ENCODE results near the gene MGAT4A. TPM values are rescaled to one million over a fixed set of nuclear protein-coding genes. Genes with fewer than 3 reads are reported as not detected.
A peak's percentile ranks its signal among the peaks of the same experiment; 100 is the strongest.

MGAT4A gene
- 10 to 100 TPM; 31.8 to 33.7 (median 33.0) TPM for polyA plus RNA-seq (ENCODE audit: insufficient read length in 3 of 3)

DNA sequence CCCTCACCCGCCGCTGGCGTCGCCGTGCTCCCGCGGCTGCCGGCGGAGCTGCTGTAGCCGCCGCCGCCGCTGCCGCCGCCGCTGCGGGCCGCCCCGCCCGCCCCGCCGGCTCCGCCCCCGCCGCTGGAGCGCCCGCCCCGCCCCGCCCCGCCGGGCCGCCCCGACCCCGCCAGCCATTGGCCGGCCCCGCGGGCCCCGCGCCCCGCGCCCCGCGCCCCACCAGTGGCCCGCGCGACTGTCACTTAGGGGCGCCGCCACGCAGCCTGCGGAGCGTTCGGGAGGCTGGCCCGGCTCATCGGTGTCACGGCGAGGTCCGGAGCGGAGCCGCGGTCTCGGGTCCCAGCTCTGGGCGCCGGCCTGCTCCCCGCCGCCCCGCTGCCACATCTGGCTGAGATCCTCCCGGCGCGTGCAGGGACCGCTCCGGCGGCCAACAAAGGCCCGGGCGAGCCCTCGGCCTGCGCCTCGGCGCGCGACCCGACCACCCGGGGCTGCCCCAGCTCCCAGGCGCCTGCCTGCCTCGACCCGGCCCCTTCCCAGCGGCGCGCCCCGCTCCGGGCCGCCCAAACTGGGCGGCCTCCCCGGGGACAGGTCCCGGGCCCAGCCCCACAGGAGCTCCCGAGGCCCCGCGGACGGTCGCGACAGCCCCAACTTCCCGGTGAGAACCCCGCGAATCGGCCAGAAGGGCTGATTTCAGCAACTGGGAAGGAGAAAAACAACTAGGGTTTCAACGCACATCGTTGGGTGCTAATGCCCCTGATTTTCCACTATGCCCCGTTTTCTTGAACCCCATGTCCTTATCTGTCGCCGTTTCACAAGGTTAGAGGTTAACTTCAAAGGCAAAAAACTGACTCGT, at the start of gene MGAT4A:
Gene MGAT4A (minus strand): TSS at position 92 of the 853 bp plus-strand sequence. CDS start 4,800 bp downstream, outside the sequence.
- DNase-seq (ENCODE audit: low read depth in 3 of 3, low spot score in 2 of 3) = no peak

DNA sequence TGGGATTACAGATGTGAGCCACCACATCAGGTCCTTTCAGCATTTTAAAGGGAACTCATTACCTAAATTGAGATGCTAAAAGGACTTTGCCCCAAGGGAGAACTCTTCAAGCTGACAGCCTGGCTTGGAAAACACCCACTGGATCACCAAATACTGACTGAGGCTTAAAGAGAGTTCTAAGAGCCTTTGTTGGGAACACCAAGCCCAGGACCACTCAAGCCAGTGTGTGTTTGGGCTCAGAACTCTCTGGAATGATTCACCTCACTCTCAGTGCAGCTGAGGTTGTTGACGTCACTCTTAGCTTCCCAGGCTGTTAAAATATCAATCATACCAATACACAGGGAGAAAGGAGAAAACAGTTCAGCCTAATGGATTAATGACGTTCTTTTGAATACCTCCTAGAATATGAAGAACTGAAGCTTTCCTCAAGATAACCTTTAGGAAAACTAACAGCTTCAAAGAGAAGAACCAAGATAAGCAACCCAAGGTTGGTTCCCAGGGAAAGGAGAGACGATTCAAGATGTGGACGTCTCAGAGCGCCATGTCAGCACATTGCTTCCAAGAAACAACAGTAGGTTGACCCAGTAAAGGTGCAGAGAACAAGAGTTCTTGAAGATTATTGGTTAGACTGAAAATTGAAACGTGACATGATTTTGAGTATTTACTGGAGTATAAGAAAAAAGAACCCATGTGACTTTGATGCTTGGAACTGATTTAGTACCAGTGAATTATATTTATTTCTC, 48.0 kb upstream of the MGAT4A start:
- DNase-seq (ENCODE audit: low read depth in 3 of 3, low spot score in 2 of 3) = no peak

GRCh38 chr2:98778151-98778550, 47.2 kb upstream of the MGAT4A start:
- DNase-seq (ENCODE audit: low read depth in 3 of 3, low spot score in 2 of 3) = no peak

GRCh38 chr2:98777710-98778109, 46.8 kb upstream of the MGAT4A start:
- no peak for DNase-seq (ENCODE audit: low read depth in 3 of 3, low spot score in 2 of 3)

DNA sequence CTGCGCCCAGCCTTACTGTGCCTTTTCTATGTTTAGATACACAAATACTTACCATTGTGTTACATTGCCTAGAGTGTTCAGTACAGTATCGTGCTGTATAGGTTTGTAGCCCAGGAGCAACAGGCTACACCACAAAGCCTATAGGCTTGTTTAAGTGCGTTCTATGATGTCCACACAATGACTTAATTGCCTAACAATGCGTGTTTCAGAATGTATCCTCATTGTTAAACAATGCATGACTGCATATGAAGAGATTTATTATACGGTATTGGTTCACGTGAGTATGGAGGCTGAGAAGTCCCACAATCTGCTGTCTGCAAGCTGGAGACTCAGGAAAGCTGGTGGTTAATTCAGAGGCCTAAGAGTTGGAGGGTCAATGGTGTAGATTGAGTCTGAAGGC, 46.1 kb upstream of the MGAT4A start:
- no peak for DNase-seq (ENCODE audit: low read depth in 3 of 3, low spot score in 2 of 3)

GRCh38 chr2:98776136-98776535, 45.2 kb upstream of the MGAT4A start:
- no peak for DNase-seq (ENCODE audit: low read depth in 3 of 3, low spot score in 2 of 3)

DNA sequence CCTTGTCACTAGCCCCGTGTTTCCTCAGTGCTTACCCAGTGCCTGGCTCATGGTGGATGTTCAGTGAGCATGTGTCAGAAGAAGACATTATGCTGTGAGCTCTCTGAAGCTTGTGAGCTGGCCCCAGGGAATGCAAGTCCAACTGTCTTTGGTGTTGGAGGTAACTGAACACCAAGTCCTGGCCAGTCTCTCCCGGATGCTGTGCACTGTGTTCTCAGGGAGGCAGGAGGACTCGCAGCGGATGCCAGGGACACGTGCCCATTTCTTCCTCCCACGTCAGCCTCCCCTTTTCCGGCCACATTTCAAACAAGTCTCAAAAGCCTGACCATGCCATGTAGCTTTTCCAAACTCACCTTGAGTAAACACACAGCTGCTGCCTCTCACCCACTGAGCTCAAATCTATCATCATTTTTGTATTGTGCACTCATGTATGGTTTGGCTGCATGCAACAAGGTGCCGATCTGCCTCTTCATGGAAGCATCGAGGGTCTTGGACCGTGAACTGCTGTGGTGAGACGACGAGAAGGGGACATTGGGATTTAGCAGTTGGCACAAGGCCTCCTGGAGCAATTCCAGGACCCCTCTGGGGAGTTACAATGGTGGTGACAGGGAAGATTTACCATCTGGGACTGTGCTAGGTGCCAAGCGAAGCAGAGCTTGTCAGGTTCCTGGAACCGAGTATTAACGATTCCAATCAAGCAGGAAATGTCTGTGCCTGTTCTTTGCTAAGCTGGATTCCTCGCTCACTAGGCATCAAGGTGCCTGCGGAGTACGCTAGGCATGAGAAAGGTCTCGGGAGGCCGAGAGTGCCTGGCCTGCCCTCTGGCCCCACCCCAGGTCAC, 44.4 kb upstream of the MGAT4A start:
- peak in 1 of 3 donors; percentile 16 for DNase-seq (ENCODE audit: low read depth in 3 of 3, low spot score in 2 of 3)

- DNase-seq (ENCODE audit: low read depth in 3 of 3, low spot score in 2 of 3) = no peak
These were observed 43.0 kb upstream of the MGAT4A start for GRCh38 chr2:98773907-98774306.

DNA sequence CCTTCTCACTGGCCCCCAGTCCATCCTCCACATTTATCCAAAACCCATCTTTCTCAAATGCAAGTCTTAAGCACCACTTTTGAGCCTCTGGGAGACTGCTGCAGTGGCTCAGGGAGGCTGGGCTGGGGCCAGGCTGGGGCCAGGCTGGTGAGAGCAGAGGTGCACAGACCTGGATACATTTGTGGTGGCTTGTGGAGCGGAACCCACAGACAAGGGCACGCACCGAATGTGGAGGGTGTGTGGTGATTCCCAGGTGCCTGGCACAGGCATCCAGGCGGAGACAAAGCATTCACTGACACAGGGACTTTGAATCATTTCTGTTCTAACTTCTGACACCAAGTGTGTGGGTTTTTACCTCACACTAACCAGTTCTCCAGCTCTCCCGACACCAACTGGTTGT, 42.2 kb upstream of the MGAT4A start:
- DNase-seq (ENCODE audit: low read depth in 3 of 3, low spot score in 2 of 3) = no peak

DNA sequence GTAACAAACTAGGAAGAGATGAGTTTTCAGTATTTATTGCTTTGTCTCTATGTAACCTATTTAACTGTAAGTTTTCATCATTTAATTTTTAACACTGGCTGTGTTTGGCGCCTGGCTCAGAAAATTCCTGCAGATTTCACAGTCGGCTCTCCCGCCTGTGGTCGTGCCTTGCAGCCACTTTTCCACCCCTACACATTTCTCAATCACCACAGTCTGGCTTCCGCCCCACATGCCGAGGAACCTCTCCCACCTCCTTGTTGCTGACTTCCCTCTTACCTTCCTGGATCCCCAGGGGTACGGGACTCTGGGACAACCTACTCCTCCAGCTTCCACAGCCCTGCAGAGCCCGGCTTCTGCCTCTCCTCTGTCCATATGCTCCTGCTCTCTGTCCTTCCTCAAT, 41.6 kb upstream of the MGAT4A start:
- DNase-seq (ENCODE audit: low read depth in 3 of 3, low spot score in 2 of 3) = no peak

DNA sequence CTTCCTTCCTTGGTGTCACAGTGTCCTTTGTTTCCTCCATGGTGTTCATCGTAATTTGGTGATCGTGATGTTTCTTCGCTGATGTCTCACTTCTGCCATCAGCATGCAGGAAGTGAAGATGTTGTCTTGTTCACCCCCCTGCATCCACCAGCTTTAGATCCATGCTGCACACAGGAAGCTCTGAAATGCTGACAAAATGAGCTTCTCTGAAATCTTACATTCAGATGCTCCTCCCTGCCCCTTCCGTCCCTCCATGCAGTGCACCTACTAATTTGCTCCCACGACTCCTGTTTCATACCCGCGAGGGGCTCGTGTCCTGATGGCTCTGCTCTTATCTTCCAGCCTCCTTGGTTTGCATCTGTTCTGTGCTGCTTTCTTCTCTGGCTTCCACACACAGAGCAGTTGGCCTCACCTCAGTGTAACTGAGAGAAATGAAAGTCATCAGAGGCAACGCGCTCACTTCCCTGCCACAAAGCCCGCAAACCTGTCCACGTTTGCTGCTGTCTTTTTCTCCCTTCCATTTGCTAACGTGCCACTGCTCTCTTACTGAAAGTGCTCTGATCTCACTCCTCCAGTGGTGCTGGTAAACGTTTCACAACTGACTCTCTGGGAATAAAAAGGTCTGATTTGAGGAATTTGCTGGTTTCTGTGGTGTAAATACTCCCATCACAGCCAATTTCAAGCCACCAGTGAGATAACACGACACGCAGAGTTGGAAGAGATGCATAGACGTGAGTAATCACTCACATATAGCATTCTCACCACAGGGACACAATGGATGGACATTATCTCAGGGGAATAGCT, 41.0 kb upstream of the MGAT4A start:
- DNase-seq (ENCODE audit: low read depth in 3 of 3, low spot score in 2 of 3) = no peak

- DNase-seq (ENCODE audit: low read depth in 3 of 3, low spot score in 2 of 3) = no peak
These were observed 40.3 kb upstream of the MGAT4A start for GRCh38 chr2:98771264-98771663.

GRCh38 chr2:98769784-98770183, 38.9 kb upstream of the MGAT4A start:
- DNase-seq (ENCODE audit: low read depth in 3 of 3, low spot score in 2 of 3) = no peak

- DNase-seq (ENCODE audit: low read depth in 3 of 3, low spot score in 2 of 3) = no peak
These were observed 38.2 kb upstream of the MGAT4A start for GRCh38 chr2:98769114-98769476.

- no peak for DNase-seq (ENCODE audit: low read depth in 3 of 3, low spot score in 2 of 3)
These were observed 37.6 kb upstream of the MGAT4A start for GRCh38 chr2:98768384-98769113.

DNA sequence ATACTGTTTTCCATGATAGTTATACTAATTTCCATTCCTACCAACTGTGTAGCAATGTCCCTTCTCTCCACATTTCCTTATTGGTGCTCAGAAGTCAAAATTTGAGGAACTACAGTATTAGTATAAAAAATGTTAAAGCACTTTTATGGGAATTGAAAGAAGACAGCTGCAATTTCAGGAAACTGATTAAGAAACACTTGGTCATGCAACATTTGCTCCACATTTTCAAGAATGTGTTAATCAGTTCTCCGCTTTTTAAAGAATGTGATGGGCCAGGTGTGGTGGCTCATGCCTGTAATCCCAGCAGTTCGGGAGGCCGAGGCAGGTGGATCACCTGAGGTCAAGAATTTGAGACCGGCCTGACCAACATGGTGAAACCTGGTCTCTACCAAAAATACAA, 33.6 kb upstream of the MGAT4A start:
- DNase-seq (ENCODE audit: low read depth in 3 of 3, low spot score in 2 of 3) = no peak

GRCh38 chr2:98763209-98763951, 32.4 kb upstream of the MGAT4A start:
- DNase-seq (ENCODE audit: low read depth in 3 of 3, low spot score in 2 of 3) = no peak

GRCh38 chr2:98761909-98762308, 31.0 kb upstream of the MGAT4A start:
- no peak for DNase-seq (ENCODE audit: low read depth in 3 of 3, low spot score in 2 of 3)

GRCh38 chr2:98761267-98761781, 30.4 kb upstream of the MGAT4A start:
- DNase-seq (ENCODE audit: low read depth in 3 of 3, low spot score in 2 of 3) = no peak
